HFFc6 (cell line): ENCODE measurements around the gene PPP3CA. TPM values are rescaled to one million over a fixed set of nuclear protein-coding genes. Genes with fewer than 3 reads are reported as not detected.

Experiments used
- DNase-seq: peaks from one replicate; pipeline ENCODE4 v3.0.0-alpha.2; 2018
- H3K27ac Mint-ChIP-seq: 2 replicates; pipeline ENCODE4 v1.8.0; 2020; ENCODE audit warnings: mild to moderate bottlenecking, mixed read lengths
- H3K27me3 Mint-ChIP-seq: 2 replicates; pipeline ENCODE4 v1.8.0; 2021; ENCODE audit warnings: mild to moderate bottlenecking, moderate library complexity, mixed read lengths; ENCODE audit not compliant: insufficient read depth
- H3K36me3 Mint-ChIP-seq: 2 replicates; pipeline ENCODE4 v1.8.0; 2021; ENCODE audit warnings: low read depth, mixed read lengths
- H3K4me1 Mint-ChIP-seq: 2 replicates; pipeline ENCODE4 v1.8.0; 2020; ENCODE audit warnings: low read depth, mixed read lengths
- H3K4me3 Mint-ChIP-seq: 2 replicates; pipeline ENCODE4 v1.8.0; 2020; ENCODE audit warnings: mild to moderate bottlenecking, moderate library complexity, mixed read lengths
- H3K9me3 Mint-ChIP-seq: 2 replicates; pipeline ENCODE4 v1.8.0; 2020; ENCODE audit warnings: mild to moderate bottlenecking, mixed read lengths
- total RNA-seq, 6 experiments: library from RNA; stranded (reverse); fragmentation: NEBNext Ultra II Directional; extraction: Animal tissue kit (Norgen Biotek cat#: 25700); gene quantifications; 2 replicates in 1 of 6; 3 replicates in 5 of 6; pipeline ENCODE4 v1.2.3, GENCODE V29; 2021
- TF ChIP-seq, protein P1 (sequence below): fragments of 200-600 bp; sonication (generic); IDR thresholded peaks from 2 replicates; pipeline ENCODE4 v1.5.0; 2021; ENCODE audit warnings: antibody characterized with exemption, mild to moderate bottlenecking

Gene PPP3CA
- total RNA-seq, 6 experiments from 2014 or later = 45.9 to 59.6 (median 55.0) TPM

DNA sequence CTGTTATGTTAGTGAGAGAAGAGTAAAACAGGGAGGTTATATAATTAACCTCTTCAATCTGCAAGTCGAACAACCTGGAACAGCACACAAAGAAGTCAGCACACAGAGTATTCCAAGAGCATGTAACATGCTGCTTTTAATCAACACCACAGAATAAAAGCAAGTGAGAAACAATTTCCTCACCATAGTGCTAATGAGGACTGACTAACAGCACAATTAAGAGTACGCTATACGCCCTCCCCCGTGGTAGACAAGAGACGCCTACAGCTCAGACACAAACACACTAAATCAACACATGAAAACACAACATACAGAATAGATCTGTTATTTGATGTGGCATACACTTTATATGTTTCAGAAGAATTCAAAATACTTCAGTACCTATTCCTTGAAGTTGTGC lies 103.0 kb downstream of the PPP3CA start:
- Mint-ChIP-seq H3K27me3 (no peaks in the 10 kb centered on the region), H3K36me3 (no peaks in the 10 kb centered on the region), H3K4me3 (no peak overlapping the region), H3K27ac (no peak overlapping the region), H3K9me3 (no peaks in the 10 kb centered on the region), H3K4me1 (peaks cover 15% of the 10 kb centered on the region)
- DNase-seq = no peak
- TF ChIP-seq, protein P1, sequence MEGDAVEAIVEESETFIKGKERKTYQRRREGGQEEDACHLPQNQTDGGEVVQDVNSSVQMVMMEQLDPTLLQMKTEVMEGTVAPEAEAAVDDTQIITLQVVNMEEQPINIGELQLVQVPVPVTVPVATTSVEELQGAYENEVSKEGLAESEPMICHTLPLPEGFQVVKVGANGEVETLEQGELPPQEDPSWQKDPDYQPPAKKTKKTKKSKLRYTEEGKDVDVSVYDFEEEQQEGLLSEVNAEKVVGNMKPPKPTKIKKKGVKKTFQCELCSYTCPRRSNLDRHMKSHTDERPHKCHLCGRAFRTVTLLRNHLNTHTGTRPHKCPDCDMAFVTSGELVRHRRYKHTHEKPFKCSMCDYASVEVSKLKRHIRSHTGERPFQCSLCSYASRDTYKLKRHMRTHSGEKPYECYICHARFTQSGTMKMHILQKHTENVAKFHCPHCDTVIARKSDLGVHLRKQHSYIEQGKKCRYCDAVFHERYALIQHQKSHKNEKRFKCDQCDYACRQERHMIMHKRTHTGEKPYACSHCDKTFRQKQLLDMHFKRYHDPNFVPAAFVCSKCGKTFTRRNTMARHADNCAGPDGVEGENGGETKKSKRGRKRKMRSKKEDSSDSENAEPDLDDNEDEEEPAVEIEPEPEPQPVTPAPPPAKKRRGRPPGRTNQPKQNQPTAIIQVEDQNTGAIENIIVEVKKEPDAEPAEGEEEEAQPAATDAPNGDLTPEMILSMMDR = no peak

DNA sequence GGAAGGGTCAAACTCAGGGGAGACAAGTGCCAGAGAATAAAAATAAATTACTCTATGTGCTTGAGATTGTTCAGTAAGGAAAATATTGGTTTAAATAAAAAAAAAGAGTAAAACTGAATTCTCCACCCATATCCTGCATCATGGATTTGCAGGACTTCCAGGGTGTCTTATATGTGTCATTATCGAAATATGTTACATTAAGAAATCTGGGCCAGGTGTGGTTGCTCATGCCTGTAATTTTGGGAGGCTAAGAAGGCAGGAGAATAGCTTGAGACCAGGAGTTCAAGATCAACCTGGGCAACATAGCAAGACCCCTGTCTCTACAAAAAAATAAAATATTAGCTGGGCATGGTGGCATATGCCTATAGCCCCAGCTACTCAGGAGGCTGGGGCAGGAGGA lies 104.9 kb downstream of the PPP3CA start:
- TF ChIP-seq, protein P1 = no peak
- Mint-ChIP-seq H3K4me3 (no peak overlapping the region), H3K36me3 (no peaks in the 10 kb centered on the region), H3K27me3 (no peaks in the 10 kb centered on the region; the same call in 1 of the 2 replicates), H3K9me3 (no peaks in the 10 kb centered on the region), H3K4me1 (peaks cover 33% of the 10 kb centered on the region), H3K27ac (no peak overlapping the region)
- DNase-seq = no peak

GRCh38 chr4:101240099-101240498 lies 107.2 kb downstream of the PPP3CA start:
- Mint-ChIP-seq H3K27ac (no peak overlapping the region), H3K36me3 (no peaks in the 10 kb centered on the region), H3K9me3 (no peaks in the 10 kb centered on the region), H3K27me3 (no peaks in the 10 kb centered on the region; the same call in 1 of the 2 replicates), H3K4me1 (peaks cover 33% of the 10 kb centered on the region), H3K4me3 (no peak overlapping the region)
- TF ChIP-seq, protein P1 = no peak
- no peak for DNase-seq

DNA sequence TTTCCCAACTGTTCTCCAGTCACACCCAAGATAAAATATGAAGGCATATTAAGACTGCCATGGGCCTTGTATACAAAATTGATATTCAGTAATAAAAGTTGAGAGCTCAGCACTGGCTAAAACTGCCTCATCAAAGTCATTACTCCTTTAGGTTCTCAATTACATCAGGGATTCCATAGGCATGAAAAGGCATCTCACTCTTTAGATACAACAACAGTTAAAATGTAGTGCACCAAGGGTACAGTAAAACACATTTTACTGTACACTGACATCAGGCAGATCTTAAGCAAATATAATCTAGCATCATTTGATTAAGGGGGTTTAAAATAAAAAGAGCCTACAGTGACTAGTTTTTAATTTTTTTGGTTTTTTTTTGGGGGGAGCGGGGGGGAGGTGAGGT lies 107.7 kb downstream of the PPP3CA start:
- H3K4me3 Mint-ChIP-seq = no peak overlapping the region
- TF ChIP-seq, protein P1 = no peak
- no peaks in the 10 kb centered on the region for H3K36me3 Mint-ChIP-seq
- no peaks in the 10 kb centered on the region; the same call in 1 of the 2 replicates for H3K27me3 Mint-ChIP-seq
- H3K4me1 Mint-ChIP-seq = peaks cover 33% of the 10 kb centered on the region
- DNase-seq = no peak
- H3K27ac Mint-ChIP-seq = peak overlapping the region; percentile 11
- no peaks in the 10 kb centered on the region for H3K9me3 Mint-ChIP-seq

DNA sequence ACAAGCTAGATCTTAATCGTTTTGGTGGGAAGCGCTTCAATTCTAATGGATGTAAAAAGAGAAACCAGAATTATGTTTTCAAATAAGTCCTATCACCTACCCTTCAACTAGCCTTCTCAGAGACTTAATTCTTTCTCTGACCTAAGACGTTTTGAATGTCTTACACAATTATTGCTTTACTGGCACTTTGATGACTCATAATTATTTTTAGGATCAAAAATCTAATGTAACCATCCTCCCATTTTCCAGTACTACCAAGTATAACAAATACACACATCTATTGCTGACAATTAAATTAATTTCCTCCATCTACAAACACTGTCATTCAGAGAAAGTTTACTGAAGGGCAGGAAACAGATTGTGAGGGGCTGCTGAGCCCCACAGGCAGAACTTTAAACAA lies 108.6 kb downstream of the PPP3CA start:
- peak overlapping the region; percentile 11 for H3K27ac Mint-ChIP-seq
- no peaks in the 10 kb centered on the region for H3K9me3 Mint-ChIP-seq
- no peaks in the 10 kb centered on the region; the same call in 1 of the 2 replicates for H3K27me3 Mint-ChIP-seq
- TF ChIP-seq, protein P1 = no peak
- peak; percentile 24 for DNase-seq
- H3K4me1 Mint-ChIP-seq = peaks cover 33% of the 10 kb centered on the region
- peak overlapping the region; percentile 3; the same call in 1 of the 2 replicates for H3K4me3 Mint-ChIP-seq
- H3K36me3 Mint-ChIP-seq = no peaks in the 10 kb centered on the region

DNA sequence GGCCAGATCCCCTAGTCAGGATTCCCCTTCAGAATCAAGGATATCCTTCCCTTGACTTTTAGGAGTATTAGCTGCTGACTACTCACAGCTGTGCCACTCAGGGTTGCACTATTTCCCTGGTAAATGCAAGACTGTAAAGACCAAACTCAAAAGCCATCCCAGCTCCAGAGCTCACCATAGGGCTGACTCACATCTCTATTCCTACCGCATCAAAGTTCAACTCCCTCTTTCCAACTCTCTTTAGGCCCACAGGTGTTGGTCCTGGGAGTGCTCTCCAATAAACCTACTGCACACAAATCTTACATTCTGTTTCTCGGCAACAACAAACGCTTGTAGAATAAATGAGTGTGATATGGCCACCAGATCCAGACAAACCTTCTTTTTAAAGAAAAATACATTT lies 109.6 kb downstream of the PPP3CA start:
- peaks cover 38% of the 10 kb centered on the region for H3K4me1 Mint-ChIP-seq
- H3K27ac Mint-ChIP-seq = no peak overlapping the region
- no peaks in the 10 kb centered on the region for H3K36me3 Mint-ChIP-seq
- TF ChIP-seq, protein P1 = no peak
- H3K27me3 Mint-ChIP-seq = no peaks in the 10 kb centered on the region; the same call in 1 of the 2 replicates
- no peak for DNase-seq
- H3K4me3 Mint-ChIP-seq = no peak overlapping the region
- H3K9me3 Mint-ChIP-seq = no peaks in the 10 kb centered on the region
